ENCODE data around the gene KRTAP10-11.
"Not testable (repeated sequence)": the region's sequence is repeated elsewhere in the genome, so short reads cannot be mapped to it uniquely, and the experiment has no call there.

The KRTAP10-11 gene

DNA sequence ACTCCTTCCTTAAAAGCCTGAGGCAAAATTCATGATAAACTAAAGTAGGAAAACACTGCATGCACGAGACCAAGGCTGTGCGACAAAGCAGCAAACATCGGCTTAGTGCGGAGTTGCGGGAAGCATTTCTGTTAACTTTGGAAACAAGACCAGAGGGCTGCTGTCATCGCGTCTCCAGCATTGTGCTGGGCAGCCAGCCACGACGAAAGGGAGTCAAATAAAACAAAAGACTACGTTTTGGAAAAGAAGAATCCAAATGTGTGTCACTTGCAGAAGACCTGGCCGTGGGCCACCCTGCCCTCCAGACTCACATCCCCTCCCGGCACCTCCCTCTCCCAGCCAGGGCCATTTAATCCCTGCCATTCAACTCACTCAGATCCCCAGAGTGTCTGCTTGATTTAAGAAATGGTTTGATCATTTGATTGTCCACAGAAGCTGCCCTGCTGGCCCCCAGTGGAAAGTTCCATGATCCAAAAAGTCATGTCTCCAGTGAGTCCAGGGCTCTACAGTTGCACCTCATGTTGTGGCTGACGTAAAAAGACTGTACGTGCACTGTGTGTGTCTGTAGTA, 2.4 kb upstream of the KRTAP10-11 start:
- no peak for DNase-seq

DNA sequence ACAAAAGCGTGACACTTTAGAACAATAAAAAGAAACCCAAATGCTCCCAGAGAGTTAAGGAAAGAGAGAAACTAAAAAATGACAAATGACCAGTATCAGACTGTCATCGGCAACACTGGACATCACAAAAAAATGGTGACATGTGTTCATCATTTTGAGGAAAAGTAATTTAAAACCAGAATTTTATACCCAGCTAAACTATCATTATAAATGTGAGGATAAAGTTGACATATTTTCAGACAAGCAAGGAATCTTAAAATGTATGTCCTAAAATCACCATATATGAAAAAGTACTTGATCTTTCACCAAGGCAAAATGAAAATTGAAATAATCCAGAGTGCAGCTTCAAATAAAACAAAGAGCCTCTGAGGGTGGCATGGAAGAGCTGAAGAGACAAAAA, 1.3 kb upstream of the KRTAP10-11 start:
- no peak for DNase-seq

DNA sequence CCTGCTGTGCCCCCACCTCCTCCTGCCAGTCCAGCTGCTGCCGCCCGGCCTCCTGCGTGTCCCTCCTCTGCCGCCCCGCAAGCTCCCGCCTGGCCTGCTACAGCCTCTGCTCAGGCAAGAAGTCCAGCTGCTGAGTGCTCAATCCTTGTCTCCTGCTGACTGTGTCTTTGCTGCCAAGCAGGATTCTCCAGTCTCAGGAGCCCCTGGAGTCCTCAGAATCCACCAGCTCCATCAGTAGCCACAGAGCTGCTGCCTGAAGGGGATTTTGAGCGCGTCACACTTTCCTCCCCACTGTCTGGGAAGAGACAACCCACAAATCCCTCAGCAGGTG, 973 bp downstream of the KRTAP10-11 start:
- DNase-seq: no peak

DNA sequence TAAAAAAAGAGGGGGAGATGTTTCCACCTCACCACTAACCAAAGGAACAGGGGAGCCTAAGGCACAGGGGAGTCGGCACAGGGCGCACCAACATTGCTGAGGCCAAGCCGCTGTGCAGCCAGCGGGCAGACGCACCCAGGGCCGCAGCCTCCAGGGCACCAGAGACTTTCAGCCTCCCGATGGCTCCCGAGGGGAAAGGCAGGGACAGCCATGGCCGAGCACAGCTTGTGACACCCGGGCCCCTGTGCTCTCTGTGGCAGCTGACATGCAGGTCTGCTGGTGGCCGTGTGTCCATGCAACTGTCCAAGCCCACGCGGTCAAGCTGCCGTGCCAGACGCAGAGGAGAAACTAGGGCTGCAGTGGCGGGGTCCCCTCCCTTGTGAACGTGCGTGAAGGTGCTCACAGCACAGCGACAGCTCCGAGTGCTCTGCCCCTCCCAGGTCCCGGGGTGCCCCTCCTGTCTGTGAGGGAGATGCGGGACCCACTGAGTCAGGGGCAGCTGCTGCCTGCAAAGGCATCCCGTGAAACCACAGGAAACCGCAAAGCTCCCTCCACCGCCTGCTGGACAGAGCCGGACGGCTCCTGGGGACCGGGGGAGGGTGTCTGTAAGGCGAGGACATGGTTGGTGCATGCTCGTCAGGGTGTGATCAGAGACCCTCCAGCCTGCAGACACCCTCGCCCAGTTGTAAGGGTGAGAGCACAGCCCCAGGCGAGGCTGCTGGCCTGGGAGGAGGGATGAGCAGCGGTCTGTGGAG, 2.5 kb downstream of the KRTAP10-11 start:
- DNase-seq: no peak

DNA sequence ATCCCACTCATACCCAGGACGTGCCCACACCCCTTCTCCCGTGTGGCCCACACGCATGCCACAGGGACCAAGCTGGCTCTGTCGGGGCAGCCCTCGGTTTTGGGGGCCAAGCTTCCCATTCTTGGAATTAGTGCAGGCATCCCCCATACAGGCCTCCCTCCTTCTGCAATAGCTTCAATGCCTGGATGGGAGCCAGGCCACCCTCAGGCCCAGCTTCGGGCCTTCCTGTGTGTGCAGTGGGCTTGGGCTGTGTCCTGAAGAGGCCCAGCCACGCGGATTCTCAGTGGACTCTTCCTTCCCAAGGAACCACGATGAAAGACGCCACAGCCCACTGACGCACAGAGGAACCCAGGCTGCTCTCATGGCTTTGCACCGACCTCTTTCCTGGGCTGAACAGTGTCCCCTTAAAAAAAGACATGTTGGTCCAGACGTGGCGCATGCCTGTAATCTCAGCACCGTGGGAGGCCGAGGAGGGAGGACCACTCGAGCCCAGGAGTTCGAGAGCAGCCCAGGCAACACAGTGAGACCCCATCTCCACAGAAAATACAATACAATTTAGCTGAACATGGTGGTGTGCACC, 3.4 kb downstream of the KRTAP10-11 start:
- no peak for DNase-seq

DNA sequence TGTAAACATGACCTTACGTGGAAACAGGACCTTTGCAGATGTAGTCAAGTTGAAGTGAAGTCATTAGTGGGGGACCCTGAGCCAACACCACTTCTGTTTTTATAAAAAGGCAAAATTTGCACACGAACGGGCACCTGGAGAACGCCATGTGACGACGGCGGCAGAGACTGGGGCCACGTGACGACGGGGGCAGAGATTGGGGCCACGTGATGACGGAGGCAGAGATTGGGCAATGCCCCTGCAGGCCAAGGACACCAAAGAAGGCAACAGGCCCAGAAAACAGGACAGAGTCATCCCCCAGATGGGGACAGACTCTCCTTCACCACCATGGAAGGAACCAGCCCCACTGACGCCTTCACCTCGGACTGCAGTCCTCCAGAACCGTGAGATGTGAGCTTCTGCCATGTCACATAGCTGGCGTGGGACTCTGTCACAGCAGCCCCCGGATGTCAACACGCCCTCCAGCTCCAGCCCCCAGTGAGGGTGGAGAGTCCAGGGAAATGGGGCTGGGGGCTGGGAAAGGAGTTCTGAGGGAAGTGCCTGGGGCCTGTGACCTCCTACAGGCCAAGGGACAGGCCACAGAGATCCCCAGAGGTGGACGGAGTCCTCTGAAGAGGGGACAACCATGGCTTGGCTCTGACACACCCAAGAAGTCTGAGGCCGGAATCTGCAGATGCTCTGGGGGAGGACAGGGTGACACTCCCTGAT, 4.2 kb downstream of the KRTAP10-11 start:
- DNase-seq: no peak

DNA sequence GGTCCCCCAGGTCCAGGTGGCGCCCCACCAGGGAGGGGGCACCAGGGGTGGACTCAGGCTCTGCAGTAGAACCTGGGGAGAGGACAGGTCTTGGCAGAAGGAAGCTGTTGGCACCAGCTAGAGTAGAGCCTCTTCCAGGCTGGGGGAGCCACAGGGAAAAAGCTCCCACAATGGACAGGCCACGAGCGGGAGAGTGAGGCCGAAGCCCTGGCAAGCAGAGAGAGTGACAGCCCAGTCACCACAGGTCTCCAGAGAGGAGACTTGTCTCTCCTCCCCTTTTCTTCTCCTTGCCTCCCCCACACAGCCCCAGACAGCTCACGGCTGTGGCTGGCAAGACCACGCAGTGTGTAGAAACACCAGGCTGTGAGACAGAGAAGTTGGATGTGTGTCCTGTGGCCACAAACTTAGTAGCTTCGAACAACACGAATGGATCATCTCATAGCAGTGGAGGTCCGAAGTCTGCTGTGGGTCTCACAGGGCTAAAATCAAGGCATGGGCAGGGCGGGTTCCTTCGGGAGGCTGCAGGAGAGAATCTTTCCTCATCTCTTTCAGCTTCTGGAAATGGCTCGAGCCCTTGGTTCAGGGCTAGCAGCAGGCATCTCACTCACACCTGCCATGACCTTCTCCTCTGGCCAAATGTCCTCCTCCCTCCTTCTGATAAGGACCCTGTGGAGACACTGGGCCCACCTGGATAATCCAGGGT, 4.9 kb downstream of the KRTAP10-11 start:
- DNase-seq: no peak

DNA sequence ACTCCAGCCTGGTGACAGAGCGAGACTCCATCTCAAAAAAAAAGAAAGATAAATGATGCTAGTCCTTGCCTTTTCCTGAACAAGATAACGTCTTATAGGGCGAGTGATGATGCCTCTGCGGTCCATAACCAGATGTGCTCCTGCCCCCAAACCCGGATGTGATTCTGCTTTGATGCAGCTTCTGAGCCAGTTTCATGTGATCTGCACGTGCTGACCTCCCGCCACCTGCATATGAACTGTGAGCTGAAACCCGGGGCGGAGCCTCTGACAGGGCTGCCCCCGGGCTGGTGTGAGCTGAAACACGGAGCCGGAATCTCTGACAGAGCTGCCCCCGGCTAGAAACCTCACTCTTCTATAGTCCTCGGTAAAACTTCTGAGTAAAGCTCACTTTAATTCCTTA, 6.9 kb downstream of the KRTAP10-11 start:
- no peak for DNase-seq

DNA sequence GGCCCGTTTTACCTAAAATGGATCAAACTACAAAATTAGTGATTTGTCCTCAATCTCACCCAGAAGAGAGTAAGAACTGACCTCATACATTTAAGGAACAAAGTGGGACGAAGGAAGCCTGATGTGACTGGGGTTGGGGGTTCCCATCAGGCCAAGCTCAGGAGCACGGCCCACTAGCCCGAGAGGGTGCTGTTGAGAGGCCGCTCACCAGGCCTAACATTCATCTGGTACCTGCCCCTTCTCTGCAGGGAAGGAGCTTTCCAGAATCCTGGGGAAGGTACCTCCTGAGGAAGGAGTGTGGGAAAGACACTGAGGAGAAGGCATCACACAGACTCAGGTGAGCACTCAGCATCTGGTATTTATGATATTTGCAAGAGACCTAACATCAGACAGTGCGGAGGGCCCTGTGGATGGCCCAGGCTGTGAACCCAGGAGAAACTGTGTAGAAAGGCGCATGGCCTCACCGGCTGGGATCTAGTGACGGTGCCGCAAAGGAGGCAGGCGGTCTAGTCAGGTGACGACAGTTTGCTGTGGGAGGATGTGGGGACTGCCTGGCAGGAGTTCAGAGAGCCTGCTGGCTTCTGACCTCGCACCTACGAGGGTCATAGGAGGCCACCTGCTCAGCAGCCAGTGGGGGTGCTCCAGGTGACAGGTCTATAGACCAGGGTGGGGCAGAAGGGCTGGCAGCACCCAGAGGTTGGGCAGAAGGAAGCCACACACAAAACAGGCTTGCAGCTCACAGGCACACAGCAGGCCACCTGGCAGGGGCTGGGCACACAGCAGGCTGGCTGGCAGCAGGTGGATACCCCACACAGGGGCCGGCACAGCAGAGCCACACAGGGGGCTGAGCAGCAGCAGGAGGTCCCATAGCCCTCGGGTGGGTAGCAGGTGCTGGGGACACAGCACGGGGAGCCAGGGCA, 7.7 kb downstream of the KRTAP10-11 start:
- no peak for DNase-seq

DNA sequence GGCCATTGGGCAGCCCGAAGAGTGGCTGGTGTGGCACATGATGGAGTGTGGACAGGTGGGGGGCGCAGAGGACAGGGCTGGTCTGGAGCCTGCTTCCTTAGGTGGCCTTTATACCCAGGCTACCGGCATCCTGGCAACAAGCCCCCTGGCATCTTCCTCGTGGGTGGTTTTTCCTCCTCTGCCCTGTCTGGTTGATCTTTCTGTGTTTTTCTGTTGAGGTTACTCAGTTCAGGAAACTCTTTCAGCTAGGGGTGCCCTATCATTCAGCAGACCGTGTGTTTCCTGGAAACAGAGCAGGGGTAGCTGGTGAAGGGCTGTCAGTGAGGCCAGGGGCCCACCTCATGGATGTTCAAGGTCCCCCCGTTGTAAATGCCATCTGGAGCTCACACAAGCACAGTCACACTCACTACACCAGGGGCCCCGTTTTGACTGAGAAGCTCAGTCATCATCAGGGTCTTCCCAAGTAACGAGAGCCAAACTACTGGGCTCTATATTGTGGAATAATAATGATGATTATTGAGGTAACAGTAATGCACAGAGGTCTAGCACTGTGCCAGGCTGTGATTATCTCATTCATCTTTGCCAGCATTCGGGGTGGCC, 8.5 kb downstream of the KRTAP10-11 start, which contains the start of gene KRTAP12-4:
Gene KRTAP12-4 (minus strand): TSS at position 84 of the 600 bp plus-strand sequence. CDS start 45 bp downstream, at position 39.
- no peak for DNase-seq

DNA sequence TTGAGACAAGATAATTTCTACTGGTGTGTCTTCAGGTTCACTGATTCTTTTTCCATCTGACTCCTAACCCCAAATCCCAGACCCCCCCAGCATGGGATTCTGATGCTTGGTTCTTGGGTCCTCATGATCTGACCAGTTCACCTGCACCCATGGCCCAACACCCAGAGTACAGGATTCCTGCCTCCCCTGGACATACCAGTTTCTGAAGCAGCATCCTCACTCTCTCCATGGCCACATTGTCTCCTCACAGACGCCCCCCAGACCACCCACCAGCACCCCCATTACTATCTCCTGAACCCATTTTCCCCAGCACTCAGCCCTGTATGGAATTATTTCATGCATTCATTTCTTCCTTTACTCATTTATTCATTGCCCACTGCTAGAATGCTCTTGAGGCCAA, 10.7 kb downstream of the KRTAP10-11 start:
- DNase-seq: no peak

DNA sequence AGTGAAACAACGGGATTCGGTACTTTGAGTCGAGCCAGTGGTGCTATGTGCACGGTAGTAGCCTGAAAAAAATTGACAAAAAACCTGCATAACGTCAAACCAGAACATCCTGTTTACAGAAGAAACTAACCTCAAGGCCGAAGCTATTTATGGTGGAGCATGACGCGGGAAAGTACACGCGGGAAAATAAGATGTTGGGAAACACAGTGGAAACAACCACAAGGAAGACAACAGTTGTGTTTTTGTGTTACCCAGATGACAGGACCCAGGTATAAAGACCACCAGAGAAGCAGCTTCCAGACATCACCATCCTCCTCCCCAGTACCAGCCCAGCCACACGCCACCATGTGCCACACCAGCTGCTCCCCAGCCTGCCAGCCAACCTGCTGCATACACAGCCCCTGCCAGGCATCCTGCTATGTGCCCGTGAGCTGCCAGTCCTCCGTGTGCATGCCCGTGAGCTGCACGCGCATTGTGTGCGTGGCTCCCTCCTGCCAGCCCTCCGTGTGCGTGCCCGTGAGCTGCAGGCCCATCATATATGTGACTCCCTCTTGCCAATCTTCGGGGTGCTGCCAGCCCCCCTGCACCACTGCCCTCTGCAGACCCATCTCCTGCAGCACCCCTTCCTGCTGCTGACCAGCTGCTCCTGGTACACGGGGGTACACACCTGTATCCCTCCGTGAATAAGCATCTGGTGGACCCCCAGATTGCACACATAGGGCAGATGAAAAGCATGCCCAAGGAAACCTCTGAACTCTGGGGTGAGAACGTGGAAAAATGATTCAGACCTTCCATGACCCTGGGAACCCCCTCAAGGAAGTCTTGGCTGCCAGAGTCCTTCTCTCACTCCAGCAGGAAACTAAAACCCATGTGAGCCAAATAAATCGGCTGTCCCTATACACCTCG, 11.7 kb downstream of the KRTAP10-11 start, which contains the start of gene KRTAP12-3:
Gene KRTAP12-3 (plus strand): TSS at position 298 of the 906 bp plus-strand sequence. CDS start 48 bp downstream, at position 346.
- no peak for DNase-seq

DNA sequence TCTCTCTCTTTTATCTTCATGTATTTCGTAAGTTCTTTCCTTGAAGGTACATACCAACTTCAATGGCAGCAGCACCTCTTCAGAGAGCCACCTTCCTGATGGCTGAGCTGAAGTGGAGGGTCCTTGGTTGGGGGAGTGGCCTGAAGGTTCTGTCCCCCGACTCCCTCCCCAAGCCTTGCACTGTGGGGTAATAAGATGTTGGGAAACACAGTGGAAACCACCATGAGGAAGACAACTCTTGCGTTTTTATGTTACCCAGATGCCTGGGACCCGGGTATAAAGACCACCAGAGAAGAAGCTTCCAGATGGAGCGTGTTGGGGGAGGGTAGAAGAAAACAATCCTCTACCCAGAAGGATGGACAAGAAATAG, 12.3 kb downstream of the KRTAP10-11 start:
- no peak for DNase-seq

DNA sequence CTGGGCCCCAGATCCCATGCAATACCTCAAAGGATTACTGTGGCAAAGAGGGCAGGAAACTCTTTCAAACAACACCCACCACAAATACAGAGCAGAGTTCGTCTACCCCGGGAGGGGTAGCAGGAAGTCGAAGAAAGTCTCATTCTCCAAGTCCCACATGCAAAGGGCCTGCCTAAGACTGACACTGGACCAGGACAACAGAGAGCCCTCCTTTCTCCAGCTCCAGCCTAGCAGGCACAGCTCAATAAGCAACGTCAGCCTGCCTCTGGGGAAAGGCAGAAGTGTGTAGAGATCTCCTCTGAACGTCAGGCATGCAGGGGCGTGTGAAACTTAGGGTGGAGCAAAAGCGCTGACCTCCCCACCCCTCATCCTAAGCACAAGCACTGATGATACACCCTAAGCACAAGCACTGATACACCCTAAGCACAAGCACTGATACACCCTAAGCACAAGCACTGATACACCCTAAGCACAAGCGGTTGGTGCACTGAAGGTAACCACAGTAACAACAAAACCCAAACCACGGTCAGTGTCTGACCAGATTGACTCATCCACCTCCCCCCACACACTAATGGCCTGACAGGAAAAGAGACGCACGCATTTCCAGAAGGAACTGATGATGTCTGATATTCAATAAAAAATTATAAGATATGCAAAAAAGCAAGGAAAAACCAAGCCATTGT, 12.8 kb downstream of the KRTAP10-11 start:
- DNase-seq: no peak

DNA sequence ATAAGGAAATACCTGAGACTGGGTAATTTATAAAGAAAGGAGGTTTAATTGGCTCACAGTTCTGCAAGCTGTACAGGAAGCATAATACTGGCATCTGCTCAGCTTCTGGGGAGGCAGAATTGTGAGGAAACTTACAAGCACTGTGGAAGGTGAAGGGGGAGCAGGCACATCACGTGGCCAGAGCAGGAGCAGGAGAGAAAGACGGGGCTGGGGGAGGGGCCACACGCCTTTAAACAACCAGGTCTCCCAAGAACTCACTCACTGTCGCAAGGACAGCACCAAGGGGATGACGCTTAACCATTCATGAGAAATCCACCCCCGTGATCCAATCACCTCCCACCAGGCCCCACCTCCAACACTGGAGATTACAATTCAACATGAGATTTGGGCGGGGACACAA, 15.4 kb downstream of the KRTAP10-11 start:
- not testable (repeated sequence) for DNase-seq

DNA sequence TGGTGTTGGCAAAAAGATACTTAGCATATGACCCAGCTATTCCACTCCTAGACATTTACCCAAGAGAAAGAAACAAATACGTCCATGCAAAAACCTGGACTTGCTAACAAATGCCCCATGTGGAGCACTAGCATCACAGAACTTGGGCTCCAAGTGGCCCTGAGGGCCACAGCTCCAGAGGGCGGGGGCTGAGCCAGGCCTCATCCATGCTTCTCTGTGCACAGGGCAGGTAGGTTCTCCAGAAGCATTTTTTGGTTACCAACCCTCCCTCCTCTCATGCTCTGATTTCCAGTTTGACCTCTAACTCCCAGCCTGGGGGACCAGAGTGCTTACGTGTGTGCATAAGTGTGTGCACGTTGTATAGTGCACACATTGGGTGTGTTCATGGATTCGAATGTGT, 18.5 kb downstream of the KRTAP10-11 start:
- no peak for DNase-seq

DNA sequence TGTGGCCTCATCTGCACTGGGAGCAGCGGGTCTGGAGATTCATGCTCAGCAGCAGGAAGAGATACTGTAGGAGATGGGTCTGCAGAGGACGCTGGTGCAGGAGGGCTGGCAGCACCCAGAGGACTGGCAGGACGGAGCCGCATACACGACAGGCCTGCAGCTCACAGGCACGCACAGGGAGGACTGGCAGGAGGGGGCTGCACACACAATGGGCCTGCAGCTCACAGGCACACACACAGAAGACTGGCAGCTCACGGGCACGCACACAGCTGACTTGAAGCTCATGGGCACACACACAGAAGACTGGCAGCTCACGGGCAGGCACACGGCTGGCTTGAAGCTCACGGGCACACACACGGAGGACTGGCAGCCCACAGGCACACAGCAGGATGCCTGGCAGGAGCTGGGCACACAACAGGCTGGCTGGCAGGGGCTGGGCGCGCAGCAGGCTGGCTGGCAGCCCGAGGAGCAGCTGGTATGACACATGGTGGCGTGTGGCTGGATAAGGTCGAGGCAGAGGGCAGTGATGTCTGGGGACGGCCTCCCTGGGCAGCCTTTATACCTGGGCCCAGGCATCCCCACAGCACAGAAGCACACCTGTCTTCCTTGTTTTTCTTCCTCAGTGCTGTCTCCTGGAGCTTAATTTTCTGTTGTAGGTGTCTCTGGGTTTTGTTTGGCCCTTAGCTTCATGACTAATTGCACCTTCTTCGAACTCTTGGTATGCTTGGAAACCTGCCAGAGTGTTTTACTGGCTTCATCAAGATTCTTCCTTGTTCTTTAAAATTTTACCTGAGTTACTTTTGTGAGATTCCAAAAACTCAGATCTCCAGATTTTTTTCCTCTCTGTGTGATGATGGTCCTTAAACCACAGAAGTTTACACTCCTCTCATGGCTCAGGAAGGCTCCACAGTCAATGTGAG, 20.4 kb downstream of the KRTAP10-11 start, which contains the start of gene KRTAP12-2:
Gene KRTAP12-2 (minus strand): TSS at position 527 of the 920 bp plus-strand sequence. CDS start 41 bp downstream, at position 486.
- peak; percentile 14 for DNase-seq

DNA sequence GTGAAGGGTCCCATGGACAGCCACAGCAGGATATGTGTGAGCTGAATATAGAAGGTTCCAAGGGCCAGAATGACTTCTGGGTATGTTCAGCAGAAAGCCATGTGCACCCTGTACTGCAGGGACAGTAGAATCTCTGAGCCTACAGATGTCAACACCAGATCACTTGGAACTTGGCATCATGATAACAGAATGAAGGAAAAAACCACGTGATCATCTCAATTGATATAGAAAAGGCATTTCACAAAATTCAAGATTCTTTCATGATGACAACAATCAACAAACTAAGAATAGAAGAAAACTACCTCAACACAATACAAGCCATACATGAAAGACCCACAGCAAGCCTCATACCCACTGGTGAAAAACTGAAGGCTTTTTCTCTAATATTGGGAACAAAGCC, 21.4 kb downstream of the KRTAP10-11 start:
- DNase-seq: no peak
